ENCODE results near the gene QPCTL. TPM values are rescaled to one million over a fixed set of nuclear protein-coding genes. Genes with fewer than 3 reads are reported as not detected.

Gene QPCTL
- polyA plus RNA-seq, 1 of the 3 experiments (the other 2 are of a cell fraction), result 17.6 TPM

DNA sequence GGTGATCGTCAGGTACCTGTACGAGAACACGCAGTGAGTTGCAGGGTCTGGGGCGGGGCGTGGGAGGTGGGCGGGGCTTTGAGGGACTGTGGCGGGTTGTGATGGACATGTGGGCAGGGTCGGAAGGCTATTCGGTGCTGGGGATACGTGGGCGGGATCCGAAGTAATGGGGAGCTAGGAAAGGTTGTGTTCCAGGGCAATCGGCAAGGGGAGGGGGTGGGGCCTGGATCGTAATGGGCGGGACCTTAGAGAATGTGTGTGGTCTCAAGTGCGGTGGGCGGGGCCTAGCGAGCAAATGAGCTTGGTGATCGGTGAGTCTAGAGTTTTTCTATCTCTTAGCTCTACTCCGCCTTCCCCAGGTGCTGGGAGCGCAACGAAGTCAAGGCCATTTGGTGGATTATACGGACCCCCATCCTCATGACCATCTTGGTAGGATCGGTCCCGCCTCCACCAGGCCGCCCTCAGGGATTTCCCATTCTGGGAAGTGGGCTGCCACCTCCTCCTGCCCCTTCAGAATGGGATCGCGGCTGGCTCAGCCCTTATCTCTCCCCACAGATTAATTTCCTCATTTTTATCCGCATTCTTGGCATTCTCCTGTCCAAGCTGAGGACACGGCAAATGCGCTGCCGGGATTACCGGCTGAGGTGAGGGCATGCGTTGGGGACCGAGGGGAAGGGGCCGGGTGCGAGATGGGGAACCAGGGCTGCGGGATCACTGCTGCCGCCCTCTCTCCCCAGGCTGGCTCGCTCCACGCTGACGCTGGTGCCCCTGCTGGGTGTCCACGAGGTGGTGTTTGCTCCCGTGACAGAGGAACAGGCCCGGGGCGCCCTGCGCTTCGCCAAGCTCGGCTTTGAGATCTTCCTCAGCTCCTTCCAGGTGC is 14.9 kb upstream of the QPCTL start:
- POLR2A ChIA-PET, result interaction anchor here (0.6 to 3.8 kb wide), 3 partner anchors 10 to 650 kb away, joined by 3 to 16 read pairs (median 3); partner anchors contain the start of genes GIPR, QPCTL and SNRPD2
- H3F3A ChIP-seq (replicated peaks; ENCODE audit: insufficient read depth), result peaks cover 12% of the 10 kb centered on the region
- H3K79me2 ChIP-seq (ENCODE audit: insufficient read depth), result no peaks in the 10 kb centered on the region
- H3K4me3 ChIP-seq (ENCODE audit: low read depth in 2 of 2, low read length in 1 of 2), result peak overlapping the region; percentile 43 to 46; a peak in 3 of 4 replicates
- H3K4me1 ChIP-seq (ENCODE audit: control insufficient read depth in 1 of 2, insufficient read depth in 2 of 2, low read depth in 1 of 2, low read length in 1 of 2), result peaks cover 0 to 14% of the 10 kb centered on the region in 2 experiments; a peak in 1 of 4 replicates
- 0 out of 2 replicates have a peak overlapping the region, but pooled peaks have one; percentile 9 for H2AFZ ChIP-seq (ENCODE audit: low read depth)
- no peak overlapping the region for H3K9ac ChIP-seq
- peak overlapping the region; percentile 53 for H3K4me2 ChIP-seq
- no peak overlapping the region for H3K27ac ChIP-seq (ENCODE audit: low read depth in 2 of 2, low read length in 1 of 2)
- TF ChIP-seq, protein P1, sequence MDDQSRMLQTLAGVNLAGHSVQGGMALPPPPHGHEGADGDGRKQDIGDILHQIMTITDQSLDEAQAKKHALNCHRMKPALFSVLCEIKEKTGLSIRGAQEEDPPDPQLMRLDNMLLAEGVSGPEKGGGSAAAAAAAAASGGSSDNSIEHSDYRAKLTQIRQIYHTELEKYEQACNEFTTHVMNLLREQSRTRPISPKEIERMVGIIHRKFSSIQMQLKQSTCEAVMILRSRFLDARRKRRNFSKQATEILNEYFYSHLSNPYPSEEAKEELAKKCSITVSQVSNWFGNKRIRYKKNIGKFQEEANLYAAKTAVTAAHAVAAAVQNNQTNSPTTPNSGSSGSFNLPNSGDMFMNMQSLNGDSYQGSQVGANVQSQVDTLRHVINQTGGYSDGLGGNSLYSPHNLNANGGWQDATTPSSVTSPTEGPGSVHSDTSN (IDR thresholded peaks at IDR 0.05), result peak; percentile 83
- TF ChIP-seq, protein P2, sequence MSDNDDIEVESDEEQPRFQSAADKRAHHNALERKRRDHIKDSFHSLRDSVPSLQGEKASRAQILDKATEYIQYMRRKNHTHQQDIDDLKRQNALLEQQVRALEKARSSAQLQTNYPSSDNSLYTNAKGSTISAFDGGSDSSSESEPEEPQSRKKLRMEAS (IDR thresholded peaks at IDR 0.05; ENCODE audit: low read depth), result 0 out of 2 replicates have a peak, but pooled peaks have one; percentile 42
- no peak for TF ChIP-seq RCOR1 (IDR thresholded peaks at IDR 0.05; ENCODE audit: low read length)
- TF ChIP-seq, protein P3, sequence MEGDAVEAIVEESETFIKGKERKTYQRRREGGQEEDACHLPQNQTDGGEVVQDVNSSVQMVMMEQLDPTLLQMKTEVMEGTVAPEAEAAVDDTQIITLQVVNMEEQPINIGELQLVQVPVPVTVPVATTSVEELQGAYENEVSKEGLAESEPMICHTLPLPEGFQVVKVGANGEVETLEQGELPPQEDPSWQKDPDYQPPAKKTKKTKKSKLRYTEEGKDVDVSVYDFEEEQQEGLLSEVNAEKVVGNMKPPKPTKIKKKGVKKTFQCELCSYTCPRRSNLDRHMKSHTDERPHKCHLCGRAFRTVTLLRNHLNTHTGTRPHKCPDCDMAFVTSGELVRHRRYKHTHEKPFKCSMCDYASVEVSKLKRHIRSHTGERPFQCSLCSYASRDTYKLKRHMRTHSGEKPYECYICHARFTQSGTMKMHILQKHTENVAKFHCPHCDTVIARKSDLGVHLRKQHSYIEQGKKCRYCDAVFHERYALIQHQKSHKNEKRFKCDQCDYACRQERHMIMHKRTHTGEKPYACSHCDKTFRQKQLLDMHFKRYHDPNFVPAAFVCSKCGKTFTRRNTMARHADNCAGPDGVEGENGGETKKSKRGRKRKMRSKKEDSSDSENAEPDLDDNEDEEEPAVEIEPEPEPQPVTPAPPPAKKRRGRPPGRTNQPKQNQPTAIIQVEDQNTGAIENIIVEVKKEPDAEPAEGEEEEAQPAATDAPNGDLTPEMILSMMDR (IDR thresholded peaks at IDR 0.05), result peak; percentile 23; the same call in 1 of the 2 replicates
- H3K9me3 ChIP-seq, result no peaks in the 10 kb centered on the region
- H3K27me3 ChIP-seq (ENCODE audit: insufficient read depth), result no peaks in the 10 kb centered on the region
- no peaks in the 10 kb centered on the region for H3K36me3 ChIP-seq (replicated peaks in 1 of 2; ENCODE audit: control insufficient read depth in 1 of 2, insufficient read depth in 2 of 2, low read length in 1 of 2)
- DNase-seq, result peak; percentile 96
- WGBS (ENCODE audit: low lambda C conversion rate), result 3% methylated on average over 20 of the region's 49 CpGs
- CTCF ChIA-PET, result interaction anchor here (0.6 to 9.0 kb wide), 14 partner anchors 9 to 238 kb away, joined by 3 to 106 read pairs (median 4); partner anchors contain the start of genes FBXO46, PPM1N, QPCTL and SNRPD2
- no peaks in the 10 kb centered on the region for H4K20me1 ChIP-seq (ENCODE audit: insufficient read depth)
- no peaks in the 10 kb centered on the region for H3K9me2 ChIP-seq

DNA sequence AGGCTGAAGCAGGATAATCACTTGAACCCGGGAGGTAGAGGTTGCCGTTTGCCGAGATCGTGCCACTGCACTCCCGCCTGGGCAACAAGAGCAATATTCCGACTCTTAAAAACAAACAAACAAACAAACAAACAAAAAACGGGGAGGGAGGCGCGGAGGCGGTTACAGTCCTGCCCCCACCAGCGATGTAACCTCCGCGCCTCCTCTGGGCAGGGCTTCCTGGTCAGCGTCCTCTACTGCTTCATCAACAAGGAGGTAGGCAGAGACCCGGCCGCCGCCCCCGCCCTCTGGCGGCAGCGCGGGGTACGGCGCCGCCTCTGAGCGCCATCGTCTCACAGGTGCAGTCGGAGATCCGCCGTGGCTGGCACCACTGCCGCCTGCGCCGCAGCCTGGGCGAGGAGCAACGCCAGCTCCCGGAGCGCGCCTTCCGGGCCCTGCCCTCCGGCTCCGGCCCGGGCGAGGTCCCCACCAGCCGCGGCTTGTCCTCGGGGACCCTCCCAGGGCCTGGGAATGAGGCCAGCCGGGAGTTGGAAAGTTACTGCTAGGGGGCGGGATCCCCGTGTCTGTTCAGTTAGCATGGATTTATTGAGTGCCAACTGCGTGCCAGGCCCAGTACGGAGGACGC is 11.0 kb upstream of the QPCTL start:
- H3K79me2 ChIP-seq (ENCODE audit: insufficient read depth), result no peaks in the 10 kb centered on the region
- ChIA-PET CTCF (interaction anchor here (0.6 to 9.0 kb wide), 19 partner anchors 11 to 722 kb away, joined by 3 to 106 read pairs (median 3); partner anchors contain the start of genes GIPR, QPCTL, SIX5 and SNRPD2), POLR2A (interaction anchor here (1.8 kb wide), 1 partner anchor 11 kb away, joined by 7 read pairs; the partner anchor contains the start of genes QPCTL and SNRPD2)
- peak overlapping the region; percentile 82 for H3K4me2 ChIP-seq
- H3K4me1 ChIP-seq (ENCODE audit: control insufficient read depth in 1 of 2, insufficient read depth in 2 of 2, low read depth in 1 of 2, low read length in 1 of 2), result peaks cover 0 to 14% of the 10 kb centered on the region in 2 experiments; a peak in 1 of 4 replicates
- peaks cover 27% of the 10 kb centered on the region for H3F3A ChIP-seq (replicated peaks; ENCODE audit: insufficient read depth)
- H3K9me2 ChIP-seq, result no peaks in the 10 kb centered on the region
- H3K27ac ChIP-seq (ENCODE audit: low read depth in 2 of 2, low read length in 1 of 2), result peak overlapping the region; percentile 34 to 36; a peak in 3 of 4 replicates
- WGBS (ENCODE audit: low lambda C conversion rate), result 4% methylated on average over 21 of the region's 51 CpGs
- H3K27me3 ChIP-seq (ENCODE audit: insufficient read depth), result no peaks in the 10 kb centered on the region
- H3K9ac ChIP-seq, result 0 out of 2 replicates have a peak overlapping the region, but pooled peaks have one; percentile 7
- H4K20me1 ChIP-seq (ENCODE audit: insufficient read depth), result no peaks in the 10 kb centered on the region
- H3K36me3 ChIP-seq (replicated peaks in 1 of 2; ENCODE audit: control insufficient read depth in 1 of 2, insufficient read depth in 2 of 2, low read length in 1 of 2), result peaks cover 15 to 20% of the 10 kb centered on the region in 2 experiments
- H3K9me3 ChIP-seq, result no peaks in the 10 kb centered on the region
- peak; percentile 91 for DNase-seq
- H3K4me3 ChIP-seq (ENCODE audit: low read depth in 2 of 2, low read length in 1 of 2), result peak overlapping the region; percentile 40 to 64
- peak overlapping the region; percentile 92 for H2AFZ ChIP-seq (ENCODE audit: low read depth)
- TF ChIP-seq JUND (IDR thresholded peaks at IDR 0.05) (no peak), TAF1 (IDR thresholded peaks at IDR 0.05; ENCODE audit: borderline replicate concordance, low read depth, low read length) (no peak), RCOR1 (IDR thresholded peaks at IDR 0.05; ENCODE audit: low read length) (peak; percentile 33; the same call in 1 of the 2 replicates), GATA2 (CRISPR knock-in tag; IDR thresholded peaks at IDR 0.05) (no peak), FOXM1 (IDR thresholded peaks at IDR 0.05; ENCODE audit: low read depth) (no peak), FOSL2 (IDR thresholded peaks at IDR 0.05; ENCODE audit: borderline replicate concordance, low read depth) (no peak), RAD21 (IDR thresholded peaks at IDR 0.05; ENCODE audit: low read length) (peak; percentile 66), ELF1 (IDR thresholded peaks at IDR 0.05) (peak; percentile 57; the same call in 1 of the 2 replicates), RXRA (IDR thresholded peaks at IDR 0.05; ENCODE audit: borderline replicate concordance, low read depth) (no peak)
- TF ChIP-seq, protein P2 (IDR thresholded peaks at IDR 0.05; ENCODE audit: low read depth), result no peak
- TF ChIP-seq, protein P4, sequence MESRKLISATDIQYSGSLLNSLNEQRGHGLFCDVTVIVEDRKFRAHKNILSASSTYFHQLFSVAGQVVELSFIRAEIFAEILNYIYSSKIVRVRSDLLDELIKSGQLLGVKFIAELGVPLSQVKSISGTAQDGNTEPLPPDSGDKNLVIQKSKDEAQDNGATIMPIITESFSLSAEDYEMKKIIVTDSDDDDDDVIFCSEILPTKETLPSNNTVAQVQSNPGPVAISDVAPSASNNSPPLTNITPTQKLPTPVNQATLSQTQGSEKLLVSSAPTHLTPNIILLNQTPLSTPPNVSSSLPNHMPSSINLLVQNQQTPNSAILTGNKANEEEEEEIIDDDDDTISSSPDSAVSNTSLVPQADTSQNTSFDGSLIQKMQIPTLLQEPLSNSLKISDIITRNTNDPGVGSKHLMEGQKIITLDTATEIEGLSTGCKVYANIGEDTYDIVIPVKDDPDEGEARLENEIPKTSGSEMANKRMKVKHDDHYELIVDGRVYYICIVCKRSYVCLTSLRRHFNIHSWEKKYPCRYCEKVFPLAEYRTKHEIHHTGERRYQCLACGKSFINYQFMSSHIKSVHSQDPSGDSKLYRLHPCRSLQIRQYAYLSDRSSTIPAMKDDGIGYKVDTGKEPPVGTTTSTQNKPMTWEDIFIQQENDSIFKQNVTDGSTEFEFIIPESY (IDR thresholded peaks at IDR 0.05; ENCODE audit: borderline replicate concordance, low read depth), result no peak
- TF ChIP-seq, protein P1 (IDR thresholded peaks at IDR 0.05), result no peak

Data from SK-N-SH (cell line).